Liver (tissue), 2 donors: ENCODE results near the gene TMEM97.

Source experiments
- CTCF ChIP-seq: fragments of 150-350 bp; IDR thresholded peaks from 2 replicates; pipeline ENCODE4 v1.5.1; 2017; ENCODE audit warnings: improper control_type of control experiment, low read depth, low read length; ENCODE audit not compliant: missing input control
- YY1 ChIP-seq: IDR thresholded peaks from 2 replicates; pipeline ENCODE4 v1.6.1; 2016; ENCODE audit warnings: antibody characterized with exemption, mild to moderate bottlenecking
- donor health status: healthy.

- TF ChIP-seq CTCF = no peak
- no peak for TF ChIP-seq YY1
Observed at GRCh38 chr17:28317966-28318758, 838 bp upstream of the TMEM97 start.
